C4-2B (cell line): ENCODE results near the gene CD79A.

Experiments used
- ZFX ChIP-seq: fragments of 450-650 bp; IDR thresholded peaks from 2 replicates; pipeline ENCODE4 v1.6.1; 2017
- TF ChIP-seq, protein P1 (sequence below): fragments of 450-650 bp; conservative IDR thresholded peaks from 2 replicates; pipeline ENCODE4 v1.5.1; 2017; ENCODE audit warnings: mild to moderate bottlenecking

DNA sequence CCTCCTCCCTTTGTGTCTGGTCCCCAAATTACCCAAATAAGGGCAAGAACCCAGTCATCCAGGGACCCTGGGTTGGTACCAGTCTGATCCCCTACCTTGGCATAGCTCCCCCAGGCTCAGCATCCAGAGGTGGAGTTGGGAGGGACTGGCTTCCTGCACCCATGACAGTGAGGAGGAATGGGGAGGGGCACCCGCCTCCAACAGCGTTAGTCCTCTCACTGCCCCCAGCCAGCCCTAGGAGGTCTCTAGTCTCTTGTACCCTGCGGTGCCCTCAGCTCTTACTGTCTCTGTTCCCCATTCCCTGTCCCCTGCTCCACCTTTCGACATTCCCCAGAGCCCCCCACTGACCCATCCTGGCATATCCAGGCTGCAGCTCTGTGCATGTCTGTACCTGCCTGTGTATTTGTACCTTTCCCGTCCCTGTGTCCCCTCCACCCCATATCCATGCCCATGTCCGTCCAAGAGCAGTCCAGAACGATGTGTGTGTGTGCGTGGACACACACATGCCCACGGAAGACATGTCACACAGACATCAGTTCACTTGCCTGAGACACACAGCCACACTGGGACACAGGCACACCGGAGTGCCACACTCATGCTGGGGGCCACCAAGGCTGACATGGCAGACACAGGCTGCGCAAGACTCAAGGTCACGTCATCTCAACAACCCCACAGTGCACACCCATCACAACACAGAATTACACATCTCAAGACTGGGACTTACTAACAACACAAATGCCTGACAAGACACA is 33.3 kb downstream of the CD79A start:
- TF ChIP-seq, protein P1, sequence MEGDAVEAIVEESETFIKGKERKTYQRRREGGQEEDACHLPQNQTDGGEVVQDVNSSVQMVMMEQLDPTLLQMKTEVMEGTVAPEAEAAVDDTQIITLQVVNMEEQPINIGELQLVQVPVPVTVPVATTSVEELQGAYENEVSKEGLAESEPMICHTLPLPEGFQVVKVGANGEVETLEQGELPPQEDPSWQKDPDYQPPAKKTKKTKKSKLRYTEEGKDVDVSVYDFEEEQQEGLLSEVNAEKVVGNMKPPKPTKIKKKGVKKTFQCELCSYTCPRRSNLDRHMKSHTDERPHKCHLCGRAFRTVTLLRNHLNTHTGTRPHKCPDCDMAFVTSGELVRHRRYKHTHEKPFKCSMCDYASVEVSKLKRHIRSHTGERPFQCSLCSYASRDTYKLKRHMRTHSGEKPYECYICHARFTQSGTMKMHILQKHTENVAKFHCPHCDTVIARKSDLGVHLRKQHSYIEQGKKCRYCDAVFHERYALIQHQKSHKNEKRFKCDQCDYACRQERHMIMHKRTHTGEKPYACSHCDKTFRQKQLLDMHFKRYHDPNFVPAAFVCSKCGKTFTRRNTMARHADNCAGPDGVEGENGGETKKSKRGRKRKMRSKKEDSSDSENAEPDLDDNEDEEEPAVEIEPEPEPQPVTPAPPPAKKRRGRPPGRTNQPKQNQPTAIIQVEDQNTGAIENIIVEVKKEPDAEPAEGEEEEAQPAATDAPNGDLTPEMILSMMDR: no peak
- no peak for TF ChIP-seq ZFX
